H1 (cell line): ENCODE measurements around the gene GPR161.
A peak's percentile ranks its signal among the peaks of the same experiment; 100 is the strongest.

Experiments used
- BCL11A ChIP-seq, 2 experiments: IDR thresholded peaks; one replicate each; pipeline ENCODE4 v1.6.1; 2011; ENCODE audit warnings: low read depth in 2 of 2, low read length in 2 of 2, mild to moderate bottlenecking in 2 of 2
- CBX5 ChIP-seq: fragments of 300-800, 300-1000 bp; sonication (generic); IDR thresholded peaks from 2 replicates; pipeline ENCODE4 v1.7.1; 2016; ENCODE audit warnings: antibody characterized with exemption, low read length, low read depth
- EZH2 ChIP-seq: fragments of 200-600 bp; sonication (generic); IDR thresholded peaks from 2 replicates; pipeline ENCODE4 v1.7.1; 2012; ENCODE audit warnings: low read depth, mild to moderate bottlenecking, moderate library complexity, low read length, inconsistent platforms; ENCODE audit not compliant: severe bottlenecking
- GABPA ChIP-seq: IDR thresholded peaks from 2 replicates; pipeline ENCODE4 v1.6.1; 2011; ENCODE audit warnings: mild to moderate bottlenecking, low read length, moderate library complexity, borderline replicate concordance; ENCODE audit not compliant: insufficient read depth
- HDAC2 ChIP-seq, 2 experiments: fragments of 300-600 bp in 1 of 2; sonication (generic) in 1 of 2; IDR thresholded peaks; 2 replicates each; pipeline ENCODE4 v1.6.1; 2011 to 2012; ENCODE audit warnings: low read depth in 2 of 2, low read length in 2 of 2, mild to moderate bottlenecking in 2 of 2, moderate library complexity in 2 of 2, borderline replicate concordance in 1 of 2, inconsistent platforms in 1 of 2
- NRF1 ChIP-seq: IDR thresholded peaks from 2 replicates; pipeline ENCODE4 v1.6.1; 2011; ENCODE audit warnings: mild to moderate bottlenecking, low read depth, low read length, improper control_type of control experiment
- POLR2A ChIP-seq, 2 experiments: IDR thresholded peaks; 1 replicate in 1 of 2; 2 replicates in 1 of 2; pipeline ENCODE4 v1.6.1; 2011; ENCODE audit warnings: low read depth in 2 of 2, low read length in 2 of 2, mild to moderate bottlenecking in 2 of 2; ENCODE audit errors: control extremely low read depth in 1 of 2
- POLR2AphosphoS5 ChIP-seq: IDR thresholded peaks from 2 replicates; pipeline ENCODE4 v1.6.1; 2011; ENCODE audit warnings: low read depth, low read length
- TF ChIP-seq, protein P1 (sequence below), 3 experiments: IDR thresholded peaks; 1 replicate in 2 of 3; 2 replicates in 1 of 3; pipeline versions ENCODE4 v1.5.1 to v1.6.1; 2011; ENCODE audit warnings: low read length in 3 of 3, mild to moderate bottlenecking in 3 of 3, inconsistent platforms in 2 of 3, low read depth in 1 of 3, moderate library complexity in 1 of 3; ENCODE audit not compliant: insufficient read depth in 1 of 3; ENCODE audit errors: control extremely low read depth in 1 of 3

DNA sequence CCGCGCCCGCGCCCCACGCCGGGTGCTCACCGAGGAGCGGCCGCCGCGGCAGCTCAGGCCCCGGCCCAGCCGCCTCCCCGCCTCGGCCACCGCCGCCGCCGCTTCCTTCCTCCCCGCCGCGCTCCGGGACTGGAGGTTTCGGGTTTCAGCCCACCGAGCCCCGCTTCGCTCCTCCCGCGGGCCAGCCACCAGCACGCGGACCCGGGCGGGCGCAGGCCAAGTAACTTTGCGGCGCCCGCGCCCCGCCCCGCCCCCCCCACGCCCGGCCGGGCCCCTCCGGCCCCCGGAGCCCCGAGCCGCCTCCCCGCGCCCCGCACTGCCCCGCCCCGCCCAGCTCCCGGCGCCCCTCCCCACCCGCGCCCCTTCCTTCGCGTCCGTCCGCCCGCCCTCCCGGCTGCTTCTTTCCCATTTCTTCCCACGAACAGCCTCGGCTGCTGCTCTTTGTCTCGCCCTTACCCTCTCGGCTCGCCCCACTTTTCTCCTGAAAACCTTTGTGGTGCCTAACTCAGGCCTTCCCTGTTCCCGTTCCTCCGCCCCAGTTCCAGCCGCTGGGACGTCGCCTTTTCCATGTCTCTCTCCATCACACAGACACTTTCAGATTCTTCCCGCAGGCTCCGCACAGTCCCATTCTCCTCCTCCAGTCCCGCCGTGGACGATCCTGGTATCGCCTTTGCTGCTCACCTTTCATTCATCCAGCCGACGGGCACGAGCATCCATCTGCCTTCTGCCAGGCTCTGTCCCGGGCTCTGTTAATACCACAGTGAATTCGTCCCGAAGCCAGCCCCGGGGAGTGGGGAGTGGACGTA, at the start of gene GPR161:
- TF ChIP-seq, protein P1, sequence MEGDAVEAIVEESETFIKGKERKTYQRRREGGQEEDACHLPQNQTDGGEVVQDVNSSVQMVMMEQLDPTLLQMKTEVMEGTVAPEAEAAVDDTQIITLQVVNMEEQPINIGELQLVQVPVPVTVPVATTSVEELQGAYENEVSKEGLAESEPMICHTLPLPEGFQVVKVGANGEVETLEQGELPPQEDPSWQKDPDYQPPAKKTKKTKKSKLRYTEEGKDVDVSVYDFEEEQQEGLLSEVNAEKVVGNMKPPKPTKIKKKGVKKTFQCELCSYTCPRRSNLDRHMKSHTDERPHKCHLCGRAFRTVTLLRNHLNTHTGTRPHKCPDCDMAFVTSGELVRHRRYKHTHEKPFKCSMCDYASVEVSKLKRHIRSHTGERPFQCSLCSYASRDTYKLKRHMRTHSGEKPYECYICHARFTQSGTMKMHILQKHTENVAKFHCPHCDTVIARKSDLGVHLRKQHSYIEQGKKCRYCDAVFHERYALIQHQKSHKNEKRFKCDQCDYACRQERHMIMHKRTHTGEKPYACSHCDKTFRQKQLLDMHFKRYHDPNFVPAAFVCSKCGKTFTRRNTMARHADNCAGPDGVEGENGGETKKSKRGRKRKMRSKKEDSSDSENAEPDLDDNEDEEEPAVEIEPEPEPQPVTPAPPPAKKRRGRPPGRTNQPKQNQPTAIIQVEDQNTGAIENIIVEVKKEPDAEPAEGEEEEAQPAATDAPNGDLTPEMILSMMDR (IDR thresholded peaks at IDR 0.05; ENCODE audit: control extremely low read depth in 1 of 3, insufficient read depth in 1 of 3, low read depth in 1 of 3, low read length in 3 of 3): no peak
- peak; percentile 7 to 65; a peak in 1 of 4 replicates for TF ChIP-seq HDAC2 (IDR thresholded peaks at IDR 0.05; ENCODE audit: borderline replicate concordance in 1 of 2, low read depth in 2 of 2, low read length in 2 of 2)
- TF ChIP-seq POLR2AphosphoS5: no peak
- TF ChIP-seq POLR2A (IDR thresholded peaks at IDR 0.05; ENCODE audit: control extremely low read depth in 1 of 2, low read depth in 2 of 2, low read length in 2 of 2): no peak
- TF ChIP-seq GABPA: no peak
- no peak for TF ChIP-seq BCL11A (IDR thresholded peaks at IDR 0.05; ENCODE audit: low read depth in 2 of 2, low read length in 2 of 2)
- TF ChIP-seq NRF1: no peak
- no peak for TF ChIP-seq EZH2
- no peak for TF ChIP-seq CBX5
